Kidney (tissue), 14 donors: ENCODE data around the gene NOL3. TPM values are rescaled to one million over a fixed set of nuclear protein-coding genes. Genes with fewer than 3 reads are reported as not detected.

Source experiments
- DNase-seq, 5 donors: peaks; one replicate each; pipeline ENCODE4 v3.0.0-alpha.2; 2013 to 2020
- FAIRE-seq: peaks from 2 replicates; lab custom pipeline; 2012; peaks lifted over from hg19 to GRCh38; lab: Jason Lieb, UNC
- H3K27ac ChIP-seq, 2 donors: one replicate each; pipeline ENCODE4 v1.7.0; 2013; ENCODE audit warnings: low read depth in 2 of 2, low read length in 2 of 2, inconsistent platforms in 1 of 2
- H3K27me3 ChIP-seq: one replicate; pipeline ENCODE4 v1.7.1; 2013; ENCODE audit warnings: low read length, inconsistent platforms; ENCODE audit not compliant: control insufficient read depth, insufficient read depth
- H3K36me3 ChIP-seq, 3 donors: one replicate each; pipeline versions ENCODE4 v1.7.0 to v1.7.1; 2013; ENCODE audit warnings: low read length in 3 of 3, control low read depth in 1 of 3, inconsistent platforms in 1 of 3; ENCODE audit not compliant: insufficient read depth in 3 of 3, control insufficient read depth in 2 of 3
- H3K4me1 ChIP-seq, 3 donors: one replicate each; pipeline versions ENCODE4 v1.7.0 to v1.7.1; 2013; ENCODE audit warnings: low read length in 3 of 3, inconsistent platforms in 1 of 3, low read depth in 1 of 3; ENCODE audit not compliant: control insufficient read depth in 2 of 3, insufficient read depth in 2 of 3
- H3K4me3 ChIP-seq, 3 donors: one replicate each; pipeline versions ENCODE4 v1.7.0 to v1.8.1; 2013; ENCODE audit warnings: low read length in 3 of 3, control low read depth in 1 of 3, inconsistent platforms in 1 of 3
- H3K9ac ChIP-seq, 3 donors: one replicate each; pipeline versions ENCODE4 v1.7.0 to v1.7.1; 2013; ENCODE audit warnings: low read length in 3 of 3, control low read depth in 1 of 3, inconsistent platforms in 1 of 3
- H3K9me3 ChIP-seq, 3 donors: one replicate each; pipeline versions ENCODE4 v1.7.0 to v1.7.1; 2013; ENCODE audit warnings: low read length in 3 of 3, control low read depth in 1 of 3, inconsistent platforms in 1 of 3; ENCODE audit not compliant: control insufficient read depth in 2 of 3, insufficient read depth in 1 of 3
- intact Hi-C: fragments of 100-400 bp; cut with DNase I; formaldehyde crosslinking; loops from one replicate; pipeline ENCODE4 v1.11.1; 2022
- polyA plus RNA-seq: library from polyadenylated mRNA; stranded (reverse); fragments of 350-450 nt; fragmentation: Illumina TruSeq; extraction: RNeasy Lipid Tissue Mini Kit (QIAGEN cat#74804); gene quantifications from one replicate; pipeline ENCODE4 v1.2.3, GENCODE V29; 2014; ENCODE audit warnings: low read depth, low replicate concordance; ENCODE audit not compliant: insufficient read depth
- total RNA-seq: library from RNA; stranded (reverse); fragmentation: NEBNext Ultra II Directional; extraction: Animal tissue kit (Norgen Biotek cat#: 25700); gene quantifications from one replicate; pipeline ENCODE4 v1.2.1, GENCODE V29; 2021
- TF ChIP-seq, protein P1 (sequence below): IDR thresholded peaks from 3 replicates; pipeline ENCODE4 v1.5.1; 2012; ENCODE audit warnings: mild to moderate bottlenecking, moderate library complexity, borderline replicate concordance; ENCODE audit not compliant: insufficient read depth; ENCODE audit errors: extremely low read depth
- donor health status: control.
- donor health status: control.
- donor health status: control.
- donor health status: control.
- donor health status: control.
- donor health status: DM: yes; HTN: yes; CAD: no.
- donor health status: Normal renal cell carcinoma (clear cell type).

The NOL3 gene
- total and polyA plus RNA-seq, 2 donors from 2014 or later: 35.3 to 36.4 TPM

DNA sequence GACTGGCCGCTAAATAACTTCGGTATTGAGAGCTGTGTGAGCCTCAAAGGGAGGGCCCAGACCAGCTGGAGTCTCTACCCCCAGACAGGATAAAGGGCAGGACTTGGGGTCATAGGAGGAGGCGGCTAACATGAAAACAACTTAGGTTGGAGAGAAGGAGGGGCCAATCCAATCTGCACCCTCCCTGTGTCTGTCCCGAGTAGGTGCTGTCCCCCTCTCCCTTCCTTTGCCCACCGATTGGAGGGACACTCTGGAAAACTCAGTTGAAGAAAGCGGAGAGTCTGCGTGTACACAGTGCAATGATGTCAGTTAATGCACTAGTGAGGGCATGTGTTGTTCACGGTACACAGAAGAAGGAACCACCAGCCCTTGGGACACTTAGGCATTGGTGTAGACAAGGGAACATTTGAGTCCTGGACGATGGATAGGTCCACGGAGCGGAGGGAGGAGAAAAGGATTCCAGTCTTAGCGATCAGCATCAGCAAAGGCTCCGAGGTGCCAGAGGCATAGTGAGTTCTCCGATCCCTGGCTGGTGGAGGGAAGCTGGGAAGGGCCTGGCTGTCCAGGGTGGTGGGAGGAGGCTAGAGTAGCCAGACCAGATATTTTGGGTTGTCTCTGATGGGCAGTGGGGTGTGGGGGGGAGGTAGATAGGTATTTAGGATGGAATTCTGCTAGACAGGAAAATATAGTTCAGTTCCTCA lies 761 bp downstream of the NOL3 start:
- peak in 1 of 5 donors; percentile 46 for DNase-seq
- Histone ChIP-seq H3K27me3 (peaks cover 37% of the 10 kb centered on the region), H3K9me3 (no peaks in the 10 kb centered on the region), H3K9ac (peak overlapping the region in 2 of 3 donors; percentile 80 to 94), H3K36me3 (no peaks in the 10 kb centered on the region), H3K27ac (peak overlapping the region; percentile 85 to 89), H3K4me3 (peak overlapping the region in 2 of 3 donors; percentile 47 to 60), H3K4me1 (peaks cover 0 to 34% (median 9%) of the 10 kb centered on the region in 3 donors)
- TF ChIP-seq, protein P1, sequence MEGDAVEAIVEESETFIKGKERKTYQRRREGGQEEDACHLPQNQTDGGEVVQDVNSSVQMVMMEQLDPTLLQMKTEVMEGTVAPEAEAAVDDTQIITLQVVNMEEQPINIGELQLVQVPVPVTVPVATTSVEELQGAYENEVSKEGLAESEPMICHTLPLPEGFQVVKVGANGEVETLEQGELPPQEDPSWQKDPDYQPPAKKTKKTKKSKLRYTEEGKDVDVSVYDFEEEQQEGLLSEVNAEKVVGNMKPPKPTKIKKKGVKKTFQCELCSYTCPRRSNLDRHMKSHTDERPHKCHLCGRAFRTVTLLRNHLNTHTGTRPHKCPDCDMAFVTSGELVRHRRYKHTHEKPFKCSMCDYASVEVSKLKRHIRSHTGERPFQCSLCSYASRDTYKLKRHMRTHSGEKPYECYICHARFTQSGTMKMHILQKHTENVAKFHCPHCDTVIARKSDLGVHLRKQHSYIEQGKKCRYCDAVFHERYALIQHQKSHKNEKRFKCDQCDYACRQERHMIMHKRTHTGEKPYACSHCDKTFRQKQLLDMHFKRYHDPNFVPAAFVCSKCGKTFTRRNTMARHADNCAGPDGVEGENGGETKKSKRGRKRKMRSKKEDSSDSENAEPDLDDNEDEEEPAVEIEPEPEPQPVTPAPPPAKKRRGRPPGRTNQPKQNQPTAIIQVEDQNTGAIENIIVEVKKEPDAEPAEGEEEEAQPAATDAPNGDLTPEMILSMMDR: no peak
- intact Hi-C loops: no loop called here
- FAIRE-seq: no peak

DNA sequence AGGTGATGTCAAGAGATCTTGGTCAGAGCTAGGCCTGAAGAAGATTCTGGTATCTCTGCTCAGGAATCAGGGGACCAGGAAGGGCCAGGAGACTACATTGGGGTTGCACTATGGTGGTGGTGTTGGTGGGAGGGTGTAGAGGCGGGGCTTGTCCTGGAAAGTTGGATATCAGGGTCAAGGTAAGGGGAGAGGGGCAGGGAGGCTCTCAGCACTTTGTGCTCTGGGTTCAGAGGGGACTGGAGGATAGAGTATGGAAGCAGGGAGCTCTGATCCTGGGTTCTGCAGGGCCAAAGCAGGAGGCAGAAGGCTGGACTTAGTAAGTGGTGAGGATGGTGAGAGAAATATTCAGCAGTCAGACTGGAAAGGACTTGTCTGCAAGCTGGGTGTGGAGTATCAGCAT lies 3.0 kb downstream of the NOL3 start:
- intact Hi-C loops: no loop called here
- TF ChIP-seq, protein P1: no peak
- FAIRE-seq (no peak), DNase-seq (no peak)
- Histone ChIP-seq H3K9ac (peak overlapping the region in 1 of 3 donors; percentile 68), H3K27me3 (peaks cover 23% of the 10 kb centered on the region), H3K4me3 (peak overlapping the region in 2 of 3 donors; percentile 47 to 64), H3K36me3 (no peaks in the 10 kb centered on the region), H3K9me3 (no peaks in the 10 kb centered on the region), H3K27ac (peak overlapping the region; percentile 81 to 90), H3K4me1 (peaks cover 0 to 40% (median 9%) of the 10 kb centered on the region in 3 donors)

DNA sequence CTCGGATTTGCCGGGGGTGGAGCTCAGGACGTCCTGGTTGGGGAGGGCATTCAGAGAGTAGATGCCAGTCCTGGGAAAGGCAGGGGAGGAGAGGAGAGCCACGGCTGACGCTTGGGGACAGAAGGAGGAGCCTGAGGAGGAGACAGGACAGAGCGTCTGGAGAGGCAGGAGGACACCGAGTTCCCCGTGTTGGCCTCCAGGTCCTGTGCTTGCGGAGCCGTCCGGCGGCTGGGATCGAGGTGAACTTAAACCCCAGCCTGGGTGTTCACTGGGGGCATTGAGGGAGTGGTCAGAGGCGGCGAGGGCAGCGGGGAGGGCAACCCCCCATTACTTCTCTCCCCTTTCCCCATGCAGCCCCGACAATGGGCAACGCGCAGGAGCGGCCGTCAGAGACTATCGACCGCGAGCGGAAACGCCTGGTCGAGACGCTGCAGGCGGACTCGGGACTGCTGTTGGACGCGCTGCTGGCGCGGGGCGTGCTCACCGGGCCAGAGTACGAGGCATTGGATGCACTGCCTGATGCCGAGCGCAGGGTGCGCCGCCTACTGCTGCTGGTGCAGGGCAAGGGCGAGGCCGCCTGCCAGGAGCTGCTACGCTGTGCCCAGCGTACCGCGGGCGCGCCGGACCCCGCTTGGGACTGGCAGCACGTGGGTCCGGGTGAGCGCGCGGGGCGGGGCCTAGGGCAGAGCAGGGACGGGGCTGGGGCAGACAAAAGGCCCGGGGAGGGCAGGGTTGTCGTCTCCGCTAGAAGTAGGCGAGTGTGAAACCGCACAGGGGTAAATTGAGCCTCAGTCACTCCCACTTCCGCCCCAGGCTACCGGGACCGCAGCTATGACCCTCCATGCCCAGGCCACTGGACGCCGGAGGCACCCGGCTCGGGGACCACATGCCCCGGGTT lies 3.7 kb downstream of the NOL3 start:
- TF ChIP-seq, protein P1: peak; percentile 23
- DNase-seq: peak; percentile 78 to 96 (median 84)
- H3K4me1 ChIP-seq: peaks cover 0 to 46% (median 9%) of the 10 kb centered on the region in 3 donors
- no peak for FAIRE-seq
- peak overlapping the region in 2 of 3 donors; percentile 32 to 71 for H3K9ac ChIP-seq
- H3K36me3 ChIP-seq: no peaks in the 10 kb centered on the region
- H3K27ac ChIP-seq: peak overlapping the region; percentile 81 to 90
- H3K9me3 ChIP-seq: no peaks in the 10 kb centered on the region
- peaks cover 19% of the 10 kb centered on the region for H3K27me3 ChIP-seq
- peak overlapping the region; percentile 28 to 64 (median 47) for H3K4me3 ChIP-seq
- intact Hi-C loops: no loop called here
